B cell (primary cell): ENCODE data around the gene MLF2. TPM values are rescaled to one million over a fixed set of nuclear protein-coding genes. Genes with fewer than 3 reads are reported as not detected.

Experiments used
- ATAC-seq: fragments of 200-7000 bp; cut with Tn5 transposase; one replicate; pipeline ENCODE4 v1.10.0; 2021; ENCODE audit warnings: low read depth, mild to moderate bottlenecking, moderate number of reproducible peaks, moderate library complexity
- CTCF ChIA-PET: fragments of 350-600 bp; sonication (Branson Sonifier 250); formaldehyde crosslinking; loops from one replicate; lab custom pipeline; 2021; ENCODE audit warnings: antibody characterized with exemption, inconsistent platforms; lab: Charles Lee
- POLR2A ChIA-PET: fragments of 350-600 bp; sonication (Branson Sonifier 250); formaldehyde crosslinking; loops from one replicate; lab custom pipeline; 2021; ENCODE audit warnings: antibody characterized with exemption; lab: Charles Lee
- DNase-seq: peaks from one replicate; pipeline ENCODE4 v3.0.0; 2013
- H2AFZ ChIP-seq: 2 replicates; pipeline ENCODE4 v1.6.1; 2012; ENCODE audit warnings: mild to moderate bottlenecking, low read depth, low read length; ENCODE audit not compliant: insufficient read depth, poor library complexity, severe bottlenecking
- H3K27ac ChIP-seq, 2 donors: 1 replicate in 1 of 2; 2 replicates in 1 of 2; pipeline ENCODE4 v1.5.1; 2012 to 2013; ENCODE audit warnings: low read length in 2 of 2, mild to moderate bottlenecking in 2 of 2, moderate library complexity in 1 of 2
- H3K27me3 ChIP-seq, 4 experiments: fragments of 200-600 bp in 1 of 4; sonication (generic) in 1 of 4; replicated peaks in 1 of 4; 1 replicate in 2 of 4; 2 replicates in 2 of 4; pipeline versions ENCODE4 v1.6.1 to v1.7.0; 2013 to 2016; ENCODE audit warnings: low read length in 3 of 4, mild to moderate bottlenecking in 2 of 4, mixed read lengths in 1 of 4, moderate library complexity in 1 of 4; ENCODE audit not compliant: insufficient read depth in 4 of 4, control insufficient read depth in 3 of 4; ENCODE audit errors: control extremely low read depth in 1 of 4
- H3K36me3 ChIP-seq, 2 experiments: replicated peaks in 1 of 2; 1 replicate in 1 of 2; 2 replicates in 1 of 2; pipeline versions ENCODE4 v1.6.1 to v1.7.1; 2013; ENCODE audit warnings: low read length in 1 of 2; ENCODE audit not compliant: insufficient read depth in 2 of 2, control insufficient read depth in 1 of 2; ENCODE audit errors: control extremely low read depth in 1 of 2, extremely low read depth in 1 of 2
- H3K4me1 ChIP-seq, 2 donors: fragments of 200-600 bp in 1 of 2; sonication (generic) in 1 of 2; 1 replicate in 1 of 2; 2 replicates in 1 of 2; pipeline versions ENCODE4 v1.5.1 to v1.6.1; 2013 to 2017; ENCODE audit warnings: low read length in 2 of 2; ENCODE audit not compliant: control insufficient read depth in 2 of 2, insufficient read depth in 2 of 2
- H3K4me2 ChIP-seq: replicated peaks from 2 replicates; pipeline ENCODE3; 2012; ENCODE audit warnings: mild to moderate bottlenecking, low read depth, low read length; ENCODE audit not compliant: poor library complexity, severe bottlenecking
- H3K4me3 ChIP-seq, 5 experiments: fragments of 200-600 bp in 1 of 5; sonication (generic) in 1 of 5; 1 replicate in 3 of 5; 2 replicates in 2 of 5; pipeline versions ENCODE4 v1.5.1 to v1.7.0; 2011 to 2016; ENCODE audit warnings: low read length in 4 of 5, mild to moderate bottlenecking in 4 of 5, low read depth in 2 of 5, control low read depth in 1 of 5, moderate library complexity in 1 of 5; ENCODE audit not compliant: insufficient read depth in 1 of 5; ENCODE audit errors: control extremely low read depth in 1 of 5, extremely low read depth in 1 of 5
- H3K79me2 ChIP-seq: fragments of 200-600 bp; sonication (generic); one replicate; pipeline ENCODE4 v1.6.0; 2016; ENCODE audit warnings: low read length; ENCODE audit not compliant: control insufficient read depth, insufficient read depth
- H3K9ac ChIP-seq: fragments of 200-600 bp; sonication (generic); 2 replicates; pipeline ENCODE4 v1.6.1; 2017; ENCODE audit warnings: mild to moderate bottlenecking, low read length, moderate library complexity
- H3K9me3 ChIP-seq, 3 donors: one replicate each; pipeline versions ENCODE4 v1.6.1 to v1.7.1; 2013; ENCODE audit warnings: low read length in 2 of 3; ENCODE audit not compliant: control insufficient read depth in 2 of 3, insufficient read depth in 1 of 3; ENCODE audit errors: control extremely low read depth in 1 of 3
- H4K20me1 ChIP-seq: 2 replicates; pipeline ENCODE4 v1.6.0; 2012; ENCODE audit warnings: mild to moderate bottlenecking, low read length; ENCODE audit not compliant: insufficient read depth, control insufficient read depth, poor library complexity, severe bottlenecking
- H3K27ac Mint-ChIP-seq: one replicate; pipeline ENCODE4 v1.8.0; 2021; ENCODE audit warnings: mixed read lengths
- H3K27me3 Mint-ChIP-seq: one replicate; pipeline ENCODE4 v1.8.0; 2021; ENCODE audit warnings: mixed read lengths
- H3K4me1 Mint-ChIP-seq: one replicate; pipeline ENCODE4 v1.8.0; 2021; ENCODE audit warnings: mixed read lengths
- H3K4me3 Mint-ChIP-seq: one replicate; pipeline ENCODE4 v1.8.0; 2021; ENCODE audit warnings: mixed read lengths
- H3K9me3 Mint-ChIP-seq: one replicate; pipeline ENCODE4 v1.8.0; 2022; ENCODE audit warnings: mixed read lengths; ENCODE audit not compliant: insufficient read depth
- CTCF ChIP-seq: fragments of 200-600 bp; IDR thresholded peaks from one replicate; pipeline ENCODE4 v1.8.0; 2022; ENCODE audit warnings: antibody characterized with exemption, mild to moderate bottlenecking
- EZH2 ChIP-seq: IDR thresholded peaks from 2 replicates; pipeline ENCODE4 v1.6.1; 2012; ENCODE audit warnings: borderline replicate concordance, low read depth, mild to moderate bottlenecking, moderate library complexity, low read length; ENCODE audit not compliant: insufficient read depth, poor library complexity, severe bottlenecking
- WGBS: methylation state at CpG from one replicate; pipeline ENCODE4 v1.1.5; 2013; ENCODE audit warnings: missing lambda C conversion rate; ENCODE audit not compliant: insufficient coverage; 5-methylcytosine and 5-hydroxymethylcytosine counted together
- intact Hi-C: fragments of 100-400 bp; cut with micrococcal nuclease; formaldehyde crosslinking; loops from one replicate; pipeline ENCODE4 v1.10.0; 2022
- polyA plus RNA-seq: library from polyadenylated mRNA; depleted of rRNA; stranded (reverse); fragments of >200 nt; gene quantifications from 2 replicates; pipeline ENCODE4 v1.2.3, GENCODE V29; 2012
- total RNA-seq, 2 donors: library from RNA; stranded (reverse); fragments of 120-200 nt in 1 of 2; gene quantifications; 1 replicate in 1 of 2; 2 replicates in 1 of 2; pipeline versions ENCODE4 v1.2.3 to v1.2.4, GENCODE V29; 2013 to 2022

The MLF2 gene
- total and polyA plus RNA-seq, 2 donors (not counting 1 experiment from before 2014, with no cell fraction given) = 97.2 to 190 TPM

DNA sequence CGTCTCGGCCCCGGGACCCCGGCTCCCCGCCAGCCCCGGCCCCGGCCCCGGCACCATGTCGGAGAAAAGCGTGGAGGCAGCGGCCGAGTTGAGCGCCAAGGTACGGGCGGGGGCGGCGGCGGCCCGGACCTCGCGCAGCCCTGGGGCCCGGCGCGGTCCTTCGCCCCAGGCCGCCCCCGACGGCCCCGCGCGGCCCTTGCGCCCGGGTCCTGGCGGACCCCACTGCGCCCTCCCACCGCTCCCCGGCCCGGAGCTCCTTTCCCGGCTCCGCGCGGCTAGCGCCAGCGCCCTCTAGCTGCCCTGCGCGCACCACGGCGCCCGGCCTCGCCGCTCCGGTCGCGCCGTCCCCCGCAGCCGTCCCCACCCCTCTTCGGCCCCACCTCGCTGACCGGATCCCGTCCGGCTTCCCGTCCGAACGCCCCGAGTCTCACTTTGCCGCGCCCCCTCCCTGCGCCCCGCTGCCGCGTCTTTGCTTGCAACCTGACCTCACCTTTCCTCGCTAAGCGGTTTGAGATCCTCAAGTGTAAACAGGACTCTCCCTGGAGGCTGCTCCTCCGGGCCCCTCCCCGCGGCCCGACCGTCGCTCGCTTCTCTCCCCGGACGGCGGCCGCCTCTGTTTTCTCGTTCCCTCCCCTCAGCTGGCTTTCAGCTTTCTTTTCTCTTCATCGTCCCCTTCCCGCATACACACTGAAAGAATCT lies 13.9 kb upstream of the MLF2 start:
- peak overlapping the region; percentile 67 for H3K9ac ChIP-seq
- peak overlapping the region; percentile 95 for H2AFZ ChIP-seq
- peaks cover 0 to 4% (median 0%) of the 10 kb centered on the region in 3 donors for H3K9me3 ChIP-seq
- peaks cover 49% of the 10 kb centered on the region for H3K27me3 Mint-ChIP-seq
- H3K4me3 ChIP-seq = peak overlapping the region in 4 of 5 experiments; percentile 41 to 78 (median 54)
- no peaks in the 10 kb centered on the region for H4K20me1 ChIP-seq
- H3K27me3 ChIP-seq = peaks cover 0 to 63% (median 29%) of the 10 kb centered on the region in 4 experiments
- peaks cover 34% of the 10 kb centered on the region for H3K4me1 Mint-ChIP-seq
- ATAC-seq (peak; percentile 74), DNase-seq (peak; percentile 81)
- TF ChIP-seq CTCF (peak; percentile 69), EZH2 (peak; percentile 62)
- no peaks in the 10 kb centered on the region for H3K36me3 ChIP-seq
- no peak overlapping the region for H3K27ac ChIP-seq
- H3K9me3 Mint-ChIP-seq = no peaks in the 10 kb centered on the region
- intact Hi-C loops = loop anchor here (1.0 to 5.0 kb wide), 3 partner anchors 13 to 198 kb away; partner anchors contain the start of genes CDCA3, MLF2, NOP2 and USP5
- CTCF ChIA-PET = interaction anchor here (0.5 to 6.0 kb wide), 25 partner anchors 8 to 532 kb away, joined by 3 to 85 read pairs (median 3); partner anchors contain the start of genes CDCA3, COPS7A, MLF2 and USP5
- peak overlapping the region; percentile 90 for H3K4me3 Mint-ChIP-seq
- peak overlapping the region; percentile 23 for H3K27ac Mint-ChIP-seq
- H3K79me2 ChIP-seq = no peaks in the 10 kb centered on the region
- peak overlapping the region; percentile 96 for H3K4me2 ChIP-seq
- POLR2A ChIA-PET = interaction anchor here (0.6 to 2.0 kb wide), 6 partner anchors 13 to 81 kb away, joined by 3 to 16 read pairs (median 6); partner anchors contain the start of genes COPS7A, MLF2 and ZNF384
- WGBS = under 1% methylated on average over 88 of the region's 88 CpGs
- H3K4me1 ChIP-seq = peaks cover 33 to 40% of the 10 kb centered on the region in 2 donors
